GM18858 (cell line): ENCODE data around the gene POLR3B.
"Not testable (repeated sequence)": the region's sequence is repeated elsewhere in the genome, so short reads cannot be mapped to it uniquely, and the experiment has no call there.

Source experiments
- ATAC-seq: cut with Tn5 transposase; IDR thresholded peaks from one replicate; pipeline ENCODE4 v1.9.1; 2021; ENCODE audit not compliant: unreplicated experiment

Gene POLR3B

GRCh38 chr12:106342397-106343213 is 14.9 kb upstream of the POLR3B start:
- no peak for ATAC-seq

DNA sequence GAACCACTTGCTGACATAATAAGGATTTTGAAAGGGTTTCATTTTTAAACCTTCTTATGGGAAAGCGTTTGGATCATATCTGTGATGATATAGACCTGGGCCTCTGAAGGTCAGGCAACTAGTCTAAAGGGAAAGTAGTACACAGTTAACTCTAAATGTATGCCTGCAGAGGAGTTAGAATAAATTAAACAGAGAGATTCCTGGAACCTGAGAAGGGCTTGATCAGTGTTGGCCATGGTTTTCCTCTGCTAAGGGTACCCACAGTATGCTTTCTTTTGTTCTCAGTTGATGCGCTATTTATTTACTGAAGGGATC is 14.4 kb upstream of the POLR3B start:
- ATAC-seq, result no peak

DNA sequence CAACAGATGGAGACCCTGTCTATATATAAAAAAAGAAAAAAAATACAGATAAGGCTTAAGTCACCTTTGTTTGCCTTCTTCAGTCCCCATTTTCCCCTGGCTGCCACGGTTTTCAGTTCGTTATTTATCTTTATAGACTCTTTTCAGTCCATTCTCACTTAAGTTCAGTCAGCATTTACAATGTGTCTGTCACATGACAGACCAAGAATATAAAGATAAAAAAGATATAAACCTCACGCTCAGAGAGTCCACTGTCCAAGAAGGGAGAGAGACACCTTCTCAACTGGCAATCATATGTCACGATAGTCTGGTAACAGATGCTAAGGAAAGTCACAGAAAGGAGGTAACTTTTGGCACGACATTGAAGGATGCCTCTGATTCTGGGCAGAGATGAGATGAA is 13.4 kb upstream of the POLR3B start:
- no peak for ATAC-seq

- no peak for ATAC-seq
Observed at GRCh38 chr12:106345746-106346145, 11.8 kb upstream of the POLR3B start.

GRCh38 chr12:106348411-106348810 is 9.1 kb upstream of the POLR3B start:
- ATAC-seq, result no peak

- no peak for ATAC-seq
Observed at GRCh38 chr12:106353175-106353574, 4.4 kb upstream of the POLR3B start.

- no peak for ATAC-seq
Observed at GRCh38 chr12:106358396-106359241, 1.1 kb downstream of the POLR3B start.

GRCh38 chr12:106359646-106360399 is 2.3 kb downstream of the POLR3B start:
- ATAC-seq, result no peak

- ATAC-seq, result no peak
Observed at GRCh38 chr12:106360400-106360994, 2.9 kb downstream of the POLR3B start.

DNA sequence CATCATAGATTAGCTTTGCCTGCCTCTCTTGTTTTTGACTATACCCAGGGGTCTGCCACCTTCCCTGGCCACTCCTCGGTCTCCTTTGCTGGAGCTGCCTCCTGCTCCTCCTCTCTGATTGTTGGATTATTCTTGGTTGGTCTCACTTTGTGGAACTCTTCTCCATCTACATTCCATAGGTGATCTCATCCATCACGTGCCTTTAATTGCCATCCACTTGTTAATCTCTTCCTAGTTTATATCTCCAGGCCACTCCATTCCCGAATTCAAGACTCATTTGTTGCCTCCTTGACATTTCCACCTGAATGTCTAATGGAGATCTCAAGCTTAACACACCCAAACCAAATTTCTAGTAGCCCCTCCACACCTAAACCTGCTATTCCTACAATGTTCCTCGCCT is 5.4 kb downstream of the POLR3B start:
- no peak for ATAC-seq

DNA sequence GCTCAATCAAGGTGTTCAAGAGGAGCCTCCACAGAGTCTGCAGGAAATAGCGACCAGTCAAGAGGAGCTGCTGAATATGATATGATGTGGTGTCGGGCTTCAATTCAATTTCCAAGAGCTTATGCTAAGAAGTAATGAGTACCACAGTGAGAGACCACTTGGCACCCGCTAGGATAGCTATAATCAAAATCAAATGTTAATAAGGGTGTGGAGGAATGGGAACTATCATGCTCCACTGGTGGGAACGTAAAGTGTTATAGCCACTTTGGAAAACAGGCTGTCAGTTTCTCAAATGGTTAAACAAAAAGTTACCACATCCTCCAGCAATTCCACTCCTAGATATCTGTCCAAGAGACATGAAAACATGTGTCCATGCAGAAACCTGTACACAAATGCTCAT is 6.7 kb downstream of the POLR3B start:
- no peak for ATAC-seq

DNA sequence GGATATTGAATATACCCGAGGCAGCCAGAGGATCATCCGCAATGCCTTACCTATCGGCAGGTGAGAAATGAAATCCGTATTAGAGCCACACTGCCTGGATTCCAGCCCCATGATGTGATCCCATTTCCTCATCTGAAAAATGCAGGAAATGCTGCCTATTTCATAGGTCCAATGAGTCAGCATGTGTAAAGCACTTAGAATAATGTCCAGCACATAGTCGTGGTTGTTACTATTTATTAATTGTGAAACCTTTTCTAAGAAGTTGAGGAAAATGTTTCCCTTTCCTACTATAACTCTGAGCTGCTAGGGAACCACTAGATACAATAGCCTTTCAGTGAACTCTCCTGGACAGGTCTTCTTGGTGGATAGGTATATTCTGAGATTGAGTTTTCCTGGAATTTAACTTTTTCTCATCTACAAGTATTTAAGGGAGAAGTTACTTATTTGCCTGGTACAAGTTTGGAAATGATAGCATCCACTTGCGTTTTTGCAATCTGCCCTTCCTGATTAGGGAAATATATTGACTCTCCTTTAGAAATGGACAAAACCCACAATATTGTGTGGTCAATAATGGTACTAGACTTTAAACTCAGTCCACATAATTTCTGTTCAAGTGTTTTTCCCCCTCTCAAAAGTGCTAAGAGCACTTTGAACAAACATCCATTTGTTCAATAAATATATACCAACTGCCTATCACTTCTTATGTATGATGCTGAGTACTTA is 12.2 kb downstream of the POLR3B start:
- ATAC-seq, result no peak

DNA sequence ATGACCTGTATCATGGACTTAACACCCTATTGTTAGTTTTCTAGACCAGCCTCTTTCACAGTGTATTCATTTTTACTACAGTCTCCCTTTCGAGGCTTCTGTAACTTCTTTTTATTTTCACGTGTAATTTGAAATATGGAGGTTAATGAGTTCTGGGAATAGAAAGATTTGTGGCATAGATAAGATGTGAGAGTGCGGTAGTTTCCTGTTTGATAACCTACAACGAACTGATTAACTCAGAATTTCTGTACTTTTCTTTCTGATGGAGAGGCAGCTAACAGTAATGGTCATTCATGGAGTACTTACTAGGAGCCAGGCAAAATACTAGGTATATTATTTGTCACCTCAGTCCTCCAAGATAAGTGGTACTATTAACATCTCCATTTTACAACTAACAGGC is 21.2 kb downstream of the POLR3B start:
- no peak for ATAC-seq

- no peak for ATAC-seq
Observed at GRCh38 chr12:106380954-106381353, 23.4 kb downstream of the POLR3B start.

DNA sequence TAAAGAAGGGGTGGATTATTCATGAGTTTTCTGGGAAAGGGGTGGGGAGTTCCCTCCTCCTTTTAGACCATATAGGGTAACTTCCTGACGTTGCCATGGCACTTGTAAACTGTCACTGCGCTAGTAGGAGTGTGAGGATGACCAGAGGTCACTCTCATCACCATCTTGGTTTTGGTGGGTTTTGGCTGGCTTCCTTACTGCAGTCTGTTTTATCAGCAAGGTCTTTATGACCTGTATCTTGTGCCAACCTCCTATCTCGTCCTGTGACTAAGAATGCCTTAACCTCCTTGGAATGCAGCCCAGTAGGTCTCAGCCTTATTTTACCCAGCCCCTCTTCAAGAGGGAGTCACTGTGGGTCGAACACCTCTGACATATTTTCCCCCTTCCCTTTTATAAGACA is 24.3 kb downstream of the POLR3B start:
- ATAC-seq, result not testable (repeated sequence)

DNA sequence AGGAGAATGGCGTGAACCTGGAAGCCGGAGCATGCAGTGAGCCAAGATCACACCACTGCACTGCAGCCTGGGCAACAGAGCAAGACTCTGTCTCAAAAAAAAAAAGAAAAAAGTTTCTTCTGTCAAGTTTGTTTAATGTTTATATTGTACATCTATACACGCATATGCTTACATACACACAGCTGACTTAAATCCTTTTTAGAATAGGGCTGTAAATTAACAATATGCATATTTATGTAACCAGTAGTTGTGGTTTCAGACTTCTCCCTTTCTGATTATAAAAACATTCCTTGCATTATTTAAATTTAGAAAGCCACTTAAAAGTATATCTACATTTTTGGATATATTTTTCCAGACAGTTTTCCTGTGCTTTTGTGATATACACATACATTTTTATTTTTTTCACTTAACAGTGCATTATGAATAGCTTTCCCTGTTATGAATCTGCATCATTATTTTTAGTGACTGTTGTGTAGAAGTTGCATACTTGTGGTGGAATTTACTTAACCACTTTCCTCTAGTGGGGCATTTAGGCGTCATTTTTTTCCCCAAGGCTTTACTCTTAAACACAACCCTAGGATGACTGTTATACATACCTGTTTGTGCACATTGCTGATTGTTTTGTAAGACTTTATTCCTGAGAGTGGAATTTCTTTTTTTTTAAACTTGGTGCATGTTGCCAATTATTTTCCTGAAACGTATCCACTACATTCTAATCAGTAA is 29.4 kb downstream of the POLR3B start:
- no peak for ATAC-seq

- no peak for ATAC-seq
Observed at GRCh38 chr12:106387848-106388377, 30.4 kb downstream of the POLR3B start.

DNA sequence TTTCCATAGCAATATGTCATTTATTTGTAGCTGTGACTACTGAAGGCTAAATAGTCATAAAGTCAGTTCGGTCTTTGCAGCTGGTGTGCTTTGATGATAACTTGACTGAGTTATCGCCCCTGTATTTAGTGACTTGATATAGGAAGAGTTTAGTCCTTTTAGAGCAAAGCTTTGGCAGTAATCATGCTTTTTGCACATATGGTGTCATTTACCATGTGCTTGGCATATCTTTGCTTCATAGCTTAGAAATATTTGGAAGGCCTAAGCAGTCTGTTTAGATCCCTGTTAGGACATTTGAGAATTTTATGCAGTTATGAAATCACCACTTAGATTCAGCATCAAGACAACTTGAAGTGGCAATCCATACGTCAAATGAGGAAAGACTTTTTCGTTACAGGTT is 31.6 kb downstream of the POLR3B start:
- no peak for ATAC-seq

DNA sequence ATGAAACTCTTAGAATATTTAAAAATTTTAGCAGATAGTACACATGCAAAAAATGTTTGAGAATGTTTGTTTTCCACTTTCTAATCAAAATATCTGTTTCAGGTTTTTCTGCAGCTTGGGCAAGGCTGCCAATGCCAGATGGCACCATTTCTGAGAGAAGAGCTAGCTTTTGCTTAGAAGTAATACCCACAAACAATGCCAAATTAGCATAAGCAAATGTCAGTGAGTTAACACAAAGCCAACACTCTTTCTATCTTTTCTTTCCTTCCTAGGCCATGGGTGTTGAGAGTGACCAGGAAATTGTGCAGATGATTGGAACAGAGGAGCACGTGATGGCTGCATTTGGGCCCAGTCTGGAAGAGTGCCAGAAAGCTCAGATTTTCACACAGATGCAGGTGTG is 35.2 kb downstream of the POLR3B start:
- no peak for ATAC-seq

DNA sequence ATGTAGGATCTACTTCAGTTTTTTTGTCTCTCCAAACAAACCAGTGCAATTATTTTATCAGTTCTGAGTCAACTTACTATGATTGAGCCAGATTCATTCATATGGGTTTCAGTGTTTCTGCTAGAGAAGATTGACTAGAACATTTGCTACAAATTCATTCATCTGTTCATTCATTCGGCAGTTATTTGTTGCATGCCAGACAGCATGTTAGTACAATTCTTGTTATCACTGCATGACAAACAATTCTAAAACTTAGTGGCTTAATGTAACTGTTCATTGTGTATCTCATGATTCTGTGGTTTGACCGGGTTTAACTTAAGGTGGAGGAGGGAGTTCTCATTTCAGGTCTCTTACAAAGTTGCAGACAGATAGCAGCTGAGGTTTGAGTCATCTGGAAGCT is 52.3 kb downstream of the POLR3B start:
- ATAC-seq, result no peak
